Measurements from ENCODE around the gene COMMD2.

Gene COMMD2

GRCh38 chr3:149739396-149739795, 12.9 kb downstream of the COMMD2 start:
- TF ChIP-seq FOXP2 (optimal IDR thresholded peaks at IDR 0.05; ENCODE audit: borderline replicate concordance, extremely low read depth, extremely low read length, insufficient read depth) (no peak), SIN3A (IDR thresholded peaks at IDR 0.05; ENCODE audit: borderline replicate concordance, insufficient read depth, low read length) (no peak), POLR2AphosphoS5 (IDR thresholded peaks at IDR 0.05; ENCODE audit: low read depth, low read length) (no peak), TAF1 (IDR thresholded peaks at IDR 0.05; ENCODE audit: borderline replicate concordance, insufficient read depth, low read length) (no peak), REST (IDR thresholded peaks at IDR 0.05; ENCODE audit: insufficient read depth in 1 of 2, low read depth in 2 of 2, low read length in 2 of 2) (no peak)

GRCh38 chr3:149738876-149739275, 13.4 kb downstream of the COMMD2 start:
- TF ChIP-seq SIN3A (IDR thresholded peaks at IDR 0.05; ENCODE audit: borderline replicate concordance, insufficient read depth, low read length) (no peak), FOXP2 (optimal IDR thresholded peaks at IDR 0.05; ENCODE audit: borderline replicate concordance, extremely low read depth, extremely low read length, insufficient read depth) (no peak), TAF1 (IDR thresholded peaks at IDR 0.05; ENCODE audit: borderline replicate concordance, insufficient read depth, low read length) (no peak), POLR2AphosphoS5 (IDR thresholded peaks at IDR 0.05; ENCODE audit: low read depth, low read length) (no peak), REST (IDR thresholded peaks at IDR 0.05; ENCODE audit: insufficient read depth in 1 of 2, low read depth in 2 of 2, low read length in 2 of 2) (no peak)

GRCh38 chr3:149736953-149737205, 15.4 kb downstream of the COMMD2 start:
- TF ChIP-seq SIN3A (IDR thresholded peaks at IDR 0.05; ENCODE audit: borderline replicate concordance, insufficient read depth, low read length): no peak
- no peak for TF ChIP-seq TAF1 (IDR thresholded peaks at IDR 0.05; ENCODE audit: borderline replicate concordance, insufficient read depth, low read length)
- TF ChIP-seq POLR2AphosphoS5 (IDR thresholded peaks at IDR 0.05; ENCODE audit: low read depth, low read length): no peak
- TF ChIP-seq FOXP2 (optimal IDR thresholded peaks at IDR 0.05; ENCODE audit: borderline replicate concordance, extremely low read depth, extremely low read length, insufficient read depth): no peak
- TF ChIP-seq REST (IDR thresholded peaks at IDR 0.05; ENCODE audit: insufficient read depth in 1 of 2, low read depth in 2 of 2, low read length in 2 of 2): no peak

GRCh38 chr3:149736175-149736952, 15.9 kb downstream of the COMMD2 start:
- TF ChIP-seq REST (IDR thresholded peaks at IDR 0.05; ENCODE audit: insufficient read depth in 1 of 2, low read depth in 2 of 2, low read length in 2 of 2): no peak
- no peak for TF ChIP-seq POLR2AphosphoS5 (IDR thresholded peaks at IDR 0.05; ENCODE audit: low read depth, low read length)
- no peak for TF ChIP-seq TAF1 (IDR thresholded peaks at IDR 0.05; ENCODE audit: borderline replicate concordance, insufficient read depth, low read length)
- no peak for TF ChIP-seq SIN3A (IDR thresholded peaks at IDR 0.05; ENCODE audit: borderline replicate concordance, insufficient read depth, low read length)
- no peak for TF ChIP-seq FOXP2 (optimal IDR thresholded peaks at IDR 0.05; ENCODE audit: borderline replicate concordance, extremely low read depth, extremely low read length, insufficient read depth)

Data from PFSK-1 (cell line).